GM19455 (cell line): ENCODE data around the gene LDLRAD2.

Experiments used
- ATAC-seq: cut with Tn5 transposase; IDR thresholded peaks from one replicate; pipeline ENCODE4 v1.9.1; 2021; ENCODE audit not compliant: unreplicated experiment

The LDLRAD2 gene

GRCh38 chr1:21841852-21842466 is 29.9 kb downstream of the LDLRAD2 start:
- ATAC-seq: no peak

- ATAC-seq: no peak
Observed at GRCh38 chr1:21842606-21843162, 30.6 kb downstream of the LDLRAD2 start.

GRCh38 chr1:21843208-21843607 is 31.1 kb downstream of the LDLRAD2 start:
- ATAC-seq: no peak

GRCh38 chr1:21843996-21844395 is 31.9 kb downstream of the LDLRAD2 start:
- no peak for ATAC-seq

GRCh38 chr1:21845646-21846641 is 33.9 kb downstream of the LDLRAD2 start:
- ATAC-seq: no peak

- ATAC-seq: no peak
Observed at GRCh38 chr1:21847223-21848205, 35.4 kb downstream of the LDLRAD2 start.

GRCh38 chr1:21848524-21849174 is 36.6 kb downstream of the LDLRAD2 start:
- ATAC-seq: no peak

GRCh38 chr1:21849909-21850576 is 38.0 kb downstream of the LDLRAD2 start:
- ATAC-seq: no peak

- ATAC-seq: no peak
Observed at GRCh38 chr1:21851430-21852250, 39.6 kb downstream of the LDLRAD2 start.

GRCh38 chr1:21852282-21853130 is 40.4 kb downstream of the LDLRAD2 start:
- ATAC-seq: no peak

- no peak for ATAC-seq
Observed at GRCh38 chr1:21853131-21853427, 41.0 kb downstream of the LDLRAD2 start.

- no peak for ATAC-seq
Observed at GRCh38 chr1:21854090-21854750, 42.2 kb downstream of the LDLRAD2 start.

- ATAC-seq: no peak
Observed at GRCh38 chr1:21854751-21855131, 42.7 kb downstream of the LDLRAD2 start.

GRCh38 chr1:21855257-21856096 is 43.4 kb downstream of the LDLRAD2 start:
- ATAC-seq: no peak

- no peak for ATAC-seq
Observed at GRCh38 chr1:21857142-21857839, 45.2 kb downstream of the LDLRAD2 start.
